GM19239 (cell line): ENCODE data around the gene DSCAML1.

Experiments used
- DNase-seq: peaks from one replicate; pipeline ENCODE4 v3.0.0; 2011; ENCODE audit warnings: low spot score; ENCODE audit not compliant: insufficient read length
- FAIRE-seq: peaks from 2 replicates; lab custom pipeline; 2011; peaks lifted over from hg19 to GRCh38; lab: Jason Lieb, UNC

Gene DSCAML1

DNA sequence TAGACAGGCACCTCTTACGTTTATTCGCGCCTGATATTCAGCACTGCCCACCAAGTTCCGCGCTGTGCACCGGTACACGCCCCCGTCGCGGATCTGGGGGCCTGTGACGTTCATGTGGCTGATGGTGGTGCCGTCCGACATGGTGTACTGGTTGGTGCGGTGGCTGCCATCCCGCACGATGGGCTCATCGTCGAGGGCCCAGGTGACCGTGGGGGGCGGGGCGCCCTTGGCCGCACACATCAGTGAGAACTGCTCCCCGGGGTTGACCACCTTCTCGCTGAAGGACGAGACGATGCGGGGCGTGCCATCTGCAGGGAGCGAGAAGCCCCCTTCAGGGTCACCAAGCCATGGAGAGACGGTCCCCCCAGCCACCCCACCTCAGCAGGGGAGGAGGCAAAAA is 278.6 kb downstream of the DSCAML1 start:
- FAIRE-seq (no peak), DNase-seq (no peak)

- no peak for DNase-seq
- no peak for FAIRE-seq
Measured at GRCh38 chr11:117517097-117517496, 279.9 kb downstream of the DSCAML1 start.

DNA sequence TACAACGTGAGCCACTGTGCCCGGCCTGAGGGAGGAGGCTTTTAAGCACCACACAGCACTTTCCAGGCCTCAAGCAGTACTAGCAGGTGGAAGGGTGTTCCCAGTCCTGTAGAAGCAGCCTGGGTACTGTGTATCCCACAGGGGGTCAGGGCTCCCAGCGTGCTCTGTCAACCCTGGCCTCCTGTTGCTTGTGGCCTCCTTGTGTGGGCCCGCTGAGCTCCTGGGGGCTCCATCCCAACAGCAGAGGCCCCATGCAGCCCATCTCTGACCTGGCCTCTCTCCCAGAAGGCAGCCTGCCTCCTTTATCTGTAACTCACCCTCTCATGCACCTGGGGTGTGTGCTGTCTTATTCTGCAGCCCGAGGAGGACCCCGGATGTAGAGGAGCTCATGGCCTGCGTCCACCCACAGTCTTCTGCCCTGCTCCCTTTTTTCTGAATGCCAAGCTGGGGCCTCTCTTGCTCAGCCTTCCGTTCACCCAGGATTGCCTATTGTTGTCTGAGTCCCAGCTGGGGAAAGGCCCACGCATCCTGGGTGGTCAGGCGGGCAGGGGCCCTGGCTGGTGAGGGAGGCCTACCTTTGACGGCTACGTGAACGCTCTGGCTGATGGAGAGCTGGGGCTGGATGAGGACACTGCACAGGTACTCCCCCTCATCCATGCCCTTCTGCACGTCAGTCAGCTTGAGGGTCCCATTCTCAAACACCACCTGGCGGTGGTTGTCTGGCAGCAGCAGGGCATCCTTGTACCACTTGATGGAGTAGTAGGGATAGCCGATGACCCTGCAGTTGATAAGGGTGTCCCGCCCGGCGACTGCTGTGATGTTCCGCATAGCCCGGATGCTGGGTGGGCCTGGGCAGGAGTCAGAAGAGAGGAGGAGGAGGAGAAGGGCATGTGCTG is 280.9 kb downstream of the DSCAML1 start:
- no peak for DNase-seq
- FAIRE-seq: no peak

- FAIRE-seq (no peak), DNase-seq (no peak)
Measured at GRCh38 chr11:117514256-117514655, 282.8 kb downstream of the DSCAML1 start.

DNA sequence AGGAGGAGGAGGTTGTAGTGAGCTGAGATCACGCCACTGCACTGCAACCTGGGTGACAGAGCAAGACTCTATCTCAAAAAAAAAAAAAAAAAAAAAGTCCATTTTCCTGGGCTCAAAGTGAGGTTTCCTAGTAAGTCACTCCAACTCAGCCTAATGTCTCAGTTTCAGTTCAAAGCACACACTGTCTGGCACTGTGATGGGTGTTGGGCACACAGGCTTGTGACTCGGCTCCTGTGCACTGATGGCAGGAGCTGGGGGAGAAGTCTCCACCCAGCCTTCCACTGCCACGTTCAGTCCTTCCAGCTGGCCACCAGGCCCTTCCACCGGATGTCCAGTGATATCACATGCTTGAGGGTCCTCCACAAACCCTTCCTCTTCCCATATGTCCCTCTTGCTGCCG is 283.4 kb downstream of the DSCAML1 start:
- DNase-seq (no peak), FAIRE-seq (no peak)

- no peak for FAIRE-seq
- no peak for DNase-seq
Measured at GRCh38 chr11:117511931-117512539, 285.0 kb downstream of the DSCAML1 start.

- FAIRE-seq (no peak), DNase-seq (no peak)
Measured at GRCh38 chr11:117511483-117511930, 285.5 kb downstream of the DSCAML1 start.

GRCh38 chr11:117510646-117511045 is 286.4 kb downstream of the DSCAML1 start:
- FAIRE-seq: no peak

DNA sequence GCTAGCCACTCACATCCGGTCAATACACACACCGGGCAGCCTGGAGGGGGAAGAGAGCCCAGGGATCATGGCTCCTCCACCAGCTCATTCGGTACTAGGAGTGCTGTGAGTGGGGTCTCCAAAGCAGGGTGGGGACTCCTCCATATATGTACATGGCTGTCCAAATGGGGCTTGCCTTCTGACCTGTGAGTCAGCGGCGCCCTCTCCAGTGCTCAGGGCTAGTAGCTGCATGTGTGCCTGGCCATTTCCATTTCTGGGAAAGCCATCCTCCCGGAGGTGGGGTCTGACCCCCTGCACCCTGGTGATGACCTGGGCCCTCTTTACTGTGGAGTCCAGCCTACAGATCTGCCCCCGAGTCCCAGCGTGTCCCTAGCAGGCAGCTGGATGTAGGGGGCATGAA is 287.5 kb downstream of the DSCAML1 start:
- no peak for FAIRE-seq

More at GRCh38 chr11:117510646-117511045, 286.4 kb downstream of the DSCAML1 start:
- DNase-seq: no peak

GRCh38 chr11:117506971-117507370 is 290.0 kb downstream of the DSCAML1 start:
- FAIRE-seq (no peak), DNase-seq (no peak)

More for the DNA sequence above, 287.5 kb downstream of the DSCAML1 start:
- DNase-seq: no peak

- DNase-seq: no peak
- no peak for FAIRE-seq
Measured at GRCh38 chr11:117505285-117505970, 291.6 kb downstream of the DSCAML1 start.

DNA sequence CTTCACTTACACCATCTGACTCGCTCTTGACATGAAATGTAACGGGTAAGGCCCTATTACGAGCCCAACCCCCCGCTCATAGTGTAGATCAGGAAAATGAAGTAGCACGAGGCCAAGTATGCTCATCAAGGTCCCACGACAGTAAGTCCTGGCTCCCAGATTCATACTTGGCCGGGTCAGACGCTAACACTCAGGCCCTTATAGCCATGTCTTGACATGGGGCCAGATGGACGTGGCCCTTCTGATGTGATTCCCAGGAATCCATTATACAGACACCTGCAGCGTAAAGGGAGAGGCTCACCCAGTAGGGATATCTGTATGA is 294.3 kb downstream of the DSCAML1 start:
- DNase-seq: no peak
- FAIRE-seq: no peak

GRCh38 chr11:117502015-117502778 is 294.8 kb downstream of the DSCAML1 start:
- FAIRE-seq (no peak), DNase-seq (no peak)

DNA sequence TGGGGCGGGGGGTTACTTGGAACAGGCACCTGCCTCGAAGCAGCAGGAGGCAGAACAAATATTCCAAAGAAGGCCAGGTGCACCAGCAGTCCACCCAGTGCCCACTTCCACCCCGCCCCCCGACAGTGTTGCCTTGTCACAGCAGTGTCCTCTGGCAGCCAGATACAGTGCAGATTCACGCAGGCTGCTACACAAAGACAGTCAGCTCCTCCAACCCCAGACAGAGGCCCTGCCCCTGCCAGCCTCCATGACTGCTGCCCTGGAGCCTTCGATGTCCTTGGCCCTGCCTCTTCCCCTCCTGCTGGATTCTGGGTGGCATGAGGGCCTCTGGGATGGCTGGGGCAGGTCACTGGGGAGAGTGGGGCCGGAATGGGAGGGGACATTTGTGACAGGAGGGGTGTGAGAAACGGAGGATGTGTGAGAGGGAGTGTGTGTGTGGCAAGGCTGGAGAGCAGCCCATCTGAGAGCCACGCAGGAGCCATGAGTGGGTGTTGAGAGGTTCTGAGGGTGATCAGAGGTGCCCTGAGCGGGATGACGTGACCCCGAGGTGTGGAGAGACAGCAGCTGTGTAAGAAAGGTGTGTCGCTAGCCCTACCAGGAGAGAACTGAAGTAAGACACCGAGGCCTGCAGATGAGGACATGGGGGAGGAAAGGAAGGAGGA is 295.6 kb downstream of the DSCAML1 start:
- no peak for FAIRE-seq

DNA sequence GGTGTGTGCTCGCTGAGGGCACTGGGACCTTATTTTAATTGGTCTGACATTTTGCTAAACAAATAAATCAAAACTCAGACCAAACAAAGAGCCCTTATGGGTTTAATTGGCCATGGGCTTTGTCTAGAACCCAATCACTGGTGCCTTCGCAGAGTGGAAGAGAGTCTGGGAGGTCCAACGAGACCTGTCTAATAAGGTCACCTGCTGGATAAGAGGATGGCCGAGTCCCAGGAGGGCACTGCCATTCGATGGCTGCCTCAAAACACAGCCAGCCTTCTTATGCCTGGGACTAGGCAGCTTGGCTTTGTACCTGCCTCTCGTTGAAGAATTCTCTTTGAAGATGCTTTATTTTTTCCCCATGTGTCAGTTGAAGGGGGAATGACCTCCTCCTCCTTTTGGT is 298.2 kb downstream of the DSCAML1 start:
- DNase-seq (no peak), FAIRE-seq (no peak)

More for the DNA sequence above, 295.6 kb downstream of the DSCAML1 start:
- no peak for DNase-seq

DNA sequence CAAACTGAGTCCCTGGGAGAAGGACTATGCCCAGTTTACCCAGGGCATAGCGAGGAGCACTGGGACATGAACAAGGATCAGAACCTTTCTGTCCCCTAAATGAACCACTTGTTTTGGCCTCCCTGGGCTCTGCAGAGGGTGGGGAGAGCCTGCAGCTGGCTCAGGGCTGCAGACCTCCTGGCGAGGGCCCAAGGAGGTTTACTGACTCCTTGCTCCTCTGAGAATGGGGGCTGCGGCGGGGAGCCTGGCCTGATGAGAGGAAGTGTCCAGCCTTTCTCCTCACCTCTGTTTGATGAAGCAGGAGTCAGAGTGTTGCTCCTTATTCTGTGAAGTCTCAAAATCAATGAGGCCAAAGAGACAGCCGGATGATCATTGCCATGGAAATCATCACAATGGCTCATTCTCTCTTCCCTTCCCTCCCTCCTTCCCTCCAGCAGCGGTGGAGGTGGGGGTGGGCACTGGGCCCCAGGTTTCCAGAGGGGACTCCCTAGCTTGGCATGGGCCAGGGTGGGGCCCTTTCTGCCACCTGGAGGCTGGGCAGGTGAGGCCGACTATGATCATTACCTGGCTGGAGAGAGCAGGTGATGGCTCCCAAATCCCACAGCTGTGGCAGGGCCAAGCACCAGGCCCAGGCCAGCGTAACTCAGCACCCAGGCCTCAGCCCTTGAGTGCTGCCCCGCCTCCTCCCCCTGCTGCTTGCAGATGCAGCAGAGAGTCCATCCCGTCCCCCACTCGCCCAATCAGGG is 299.6 kb downstream of the DSCAML1 start:
- FAIRE-seq (no peak), DNase-seq (no peak)

GRCh38 chr11:117495357-117495756 is 301.7 kb downstream of the DSCAML1 start:
- no peak for FAIRE-seq

GRCh38 chr11:117492578-117493251 is 304.3 kb downstream of the DSCAML1 start:
- DNase-seq (no peak), FAIRE-seq (no peak)

More at GRCh38 chr11:117495357-117495756, 301.7 kb downstream of the DSCAML1 start:
- DNase-seq: no peak
